DMS114 treated with DMSO at 0.1 percent for 48 hours (cell line): Measurements from ENCODE around the gene AKR1B1.

ENCODE experiments used
- DNase-seq: peaks from one replicate; lab custom pipeline; 2025; ENCODE audit not compliant: unreplicated experiment; lab: John Stamatoyannopoulos, UW

Gene AKR1B1

GRCh38 chr7:134470864-134471263, 12.0 kb upstream of the AKR1B1 start:
- DNase-seq, result no peak

GRCh38 chr7:134469622-134470021, 10.7 kb upstream of the AKR1B1 start:
- no peak for DNase-seq

- no peak for DNase-seq
These were observed 9.6 kb upstream of the AKR1B1 start for GRCh38 chr7:134468475-134468874.

- DNase-seq, result no peak
These were observed 9.2 kb upstream of the AKR1B1 start for GRCh38 chr7:134468054-134468453.

GRCh38 chr7:134465491-134465890, 6.6 kb upstream of the AKR1B1 start:
- DNase-seq, result no peak

GRCh38 chr7:134464496-134464895, 5.6 kb upstream of the AKR1B1 start:
- no peak for DNase-seq

- no peak for DNase-seq
These were observed 4.9 kb upstream of the AKR1B1 start for GRCh38 chr7:134463751-134464150.

- DNase-seq, result no peak
These were observed 3.5 kb upstream of the AKR1B1 start for GRCh38 chr7:134462337-134462925.

- DNase-seq, result no peak
These were observed 3.0 kb upstream of the AKR1B1 start for GRCh38 chr7:134461916-134462315.

GRCh38 chr7:134459981-134460380, 1.1 kb upstream of the AKR1B1 start:
- no peak for DNase-seq

- DNase-seq, result no peak
These were observed 527 bp downstream of the AKR1B1 start for GRCh38 chr7:134458341-134458805.

GRCh38 chr7:134457210-134457609, 1.7 kb downstream of the AKR1B1 start:
- DNase-seq, result no peak

- DNase-seq, result no peak
These were observed 4.6 kb downstream of the AKR1B1 start for GRCh38 chr7:134454277-134454676.

- DNase-seq, result no peak
These were observed 5.4 kb downstream of the AKR1B1 start for GRCh38 chr7:134453518-134453917.

- no peak for DNase-seq
These were observed 5.9 kb downstream of the AKR1B1 start for GRCh38 chr7:134452991-134453473.

- DNase-seq, result no peak
These were observed 6.5 kb downstream of the AKR1B1 start for GRCh38 chr7:134452419-134452838.

- DNase-seq, result no peak
These were observed 7.2 kb downstream of the AKR1B1 start for GRCh38 chr7:134451656-134452055.

- DNase-seq, result no peak
These were observed 8.5 kb downstream of the AKR1B1 start for GRCh38 chr7:134450294-134451000.

- no peak for DNase-seq
These were observed 9.2 kb downstream of the AKR1B1 start for GRCh38 chr7:134449680-134450079.

GRCh38 chr7:134448356-134449229, 10.3 kb downstream of the AKR1B1 start:
- DNase-seq, result no peak

GRCh38 chr7:134447383-134447782, 11.5 kb downstream of the AKR1B1 start:
- peak; percentile 7 for DNase-seq

GRCh38 chr7:134446923-134447322, 12.0 kb downstream of the AKR1B1 start:
- no peak for DNase-seq
